ENCODE results near the gene PODN.

The PODN gene

DNA sequence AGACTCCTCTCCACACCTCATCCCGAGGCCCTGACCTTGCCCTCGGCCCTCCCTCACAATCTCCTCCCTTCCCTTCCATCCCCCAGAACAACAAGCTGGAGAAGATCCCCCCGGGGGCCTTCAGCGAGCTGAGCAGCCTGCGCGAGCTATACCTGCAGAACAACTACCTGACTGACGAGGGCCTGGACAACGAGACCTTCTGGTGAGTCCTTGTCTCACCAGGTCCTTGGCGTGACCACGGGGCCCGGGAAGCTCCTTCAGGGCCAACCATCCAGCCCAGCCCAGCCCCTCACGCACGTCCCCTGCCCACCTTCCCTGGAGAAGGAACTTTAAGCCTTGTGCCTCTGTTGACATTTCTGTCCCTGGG, 15.6 kb downstream of the PODN start:
- no peak overlapping the region for H3K9ac ChIP-seq (ENCODE audit: low read depth, low read length)
- H3K4me1 ChIP-seq (ENCODE audit: control insufficient read depth, insufficient read depth, low read length) = no peaks in the 10 kb centered on the region
- H3K9me3 ChIP-seq (ENCODE audit: control insufficient read depth, insufficient read depth, low read length) = no peaks in the 10 kb centered on the region
- H3K4me3 ChIP-seq (ENCODE audit: low read depth, low read length) = no peak overlapping the region
- no peaks in the 10 kb centered on the region for H3K36me3 ChIP-seq (ENCODE audit: control insufficient read depth, insufficient read depth, low read length)
- H3K27me3 ChIP-seq (ENCODE audit: control insufficient read depth, insufficient read depth, low read length) = no peaks in the 10 kb centered on the region

DNA sequence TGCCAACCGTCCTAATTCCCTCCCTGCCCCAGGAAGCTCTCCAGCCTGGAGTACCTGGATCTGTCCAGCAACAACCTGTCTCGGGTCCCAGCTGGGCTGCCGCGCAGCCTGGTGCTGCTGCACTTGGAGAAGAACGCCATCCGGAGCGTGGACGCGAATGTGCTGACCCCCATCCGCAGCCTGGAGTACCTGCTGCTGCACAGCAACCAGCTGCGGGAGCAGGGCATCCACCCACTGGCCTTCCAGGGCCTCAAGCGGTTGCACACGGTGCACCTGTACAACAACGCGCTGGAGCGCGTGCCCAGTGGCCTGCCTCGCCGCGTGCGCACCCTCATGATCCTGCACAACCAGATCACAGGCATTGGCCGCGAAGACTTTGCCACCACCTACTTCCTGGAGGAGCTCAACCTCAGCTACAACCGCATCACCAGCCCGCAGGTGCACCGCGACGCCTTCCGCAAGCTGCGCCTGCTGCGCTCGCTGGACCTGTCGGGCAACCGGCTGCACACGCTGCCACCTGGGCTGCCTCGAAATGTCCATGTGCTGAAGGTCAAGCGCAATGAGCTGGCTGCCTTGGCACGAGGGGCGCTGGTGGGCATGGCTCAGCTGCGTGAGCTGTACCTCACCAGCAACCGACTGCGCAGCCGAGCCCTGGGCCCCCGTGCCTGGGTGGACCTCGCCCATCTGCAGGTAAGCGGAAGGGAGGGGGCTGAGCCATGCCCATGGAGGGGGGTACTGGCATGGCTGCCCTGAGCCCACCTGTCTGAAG, 16.5 kb downstream of the PODN start:
- Histone ChIP-seq H3K27me3 (ENCODE audit: control insufficient read depth, insufficient read depth, low read length) (no peaks in the 10 kb centered on the region), H3K4me3 (ENCODE audit: low read depth, low read length) (no peak overlapping the region), H3K9ac (ENCODE audit: low read depth, low read length) (no peak overlapping the region)

GRCh38 chr1:53079251-53079650, 17.2 kb downstream of the PODN start:
- Histone ChIP-seq H3K4me1 (ENCODE audit: control insufficient read depth, insufficient read depth, low read length) (no peaks in the 10 kb centered on the region), H3K9ac (ENCODE audit: low read depth, low read length) (no peak overlapping the region), H3K27me3 (ENCODE audit: control insufficient read depth, insufficient read depth, low read length) (no peaks in the 10 kb centered on the region), H3K9me3 (ENCODE audit: control insufficient read depth, insufficient read depth, low read length) (no peaks in the 10 kb centered on the region), H3K4me3 (ENCODE audit: low read depth, low read length) (no peak overlapping the region), H3K36me3 (ENCODE audit: control insufficient read depth, insufficient read depth, low read length) (no peaks in the 10 kb centered on the region)

More for the DNA sequence above, 16.5 kb downstream of the PODN start:
- no peaks in the 10 kb centered on the region for H3K36me3 ChIP-seq (ENCODE audit: control insufficient read depth, insufficient read depth, low read length)
- H3K4me1 ChIP-seq (ENCODE audit: control insufficient read depth, insufficient read depth, low read length) = no peaks in the 10 kb centered on the region
- H3K9me3 ChIP-seq (ENCODE audit: control insufficient read depth, insufficient read depth, low read length) = no peaks in the 10 kb centered on the region

DNA sequence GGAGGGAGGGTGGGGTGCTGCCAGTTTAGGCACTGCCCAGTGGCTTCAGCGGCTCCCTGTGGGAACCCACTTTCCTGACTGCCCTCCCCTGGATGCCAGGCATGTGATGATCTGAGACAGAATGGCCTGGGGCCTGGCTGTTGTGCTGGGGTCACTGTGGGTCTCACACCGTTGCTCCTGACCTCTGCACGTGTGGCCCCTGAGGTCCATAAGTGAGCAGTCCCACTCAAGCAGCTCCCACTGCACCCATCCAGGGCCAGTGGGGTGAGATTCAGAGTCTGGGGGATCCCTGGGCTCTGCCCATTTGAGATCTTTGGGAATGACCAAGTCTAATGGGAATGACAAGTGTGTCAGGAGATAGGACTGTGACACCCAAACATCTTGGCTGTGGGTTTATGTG, 18.0 kb downstream of the PODN start:
- H3K4me3 ChIP-seq (ENCODE audit: low read depth, low read length) = no peak overlapping the region
- H3K4me1 ChIP-seq (ENCODE audit: control insufficient read depth, insufficient read depth, low read length) = no peaks in the 10 kb centered on the region
- no peaks in the 10 kb centered on the region for H3K27me3 ChIP-seq (ENCODE audit: control insufficient read depth, insufficient read depth, low read length)
- no peak overlapping the region for H3K9ac ChIP-seq (ENCODE audit: low read depth, low read length)
- H3K36me3 ChIP-seq (ENCODE audit: control insufficient read depth, insufficient read depth, low read length) = no peaks in the 10 kb centered on the region
- no peaks in the 10 kb centered on the region for H3K9me3 ChIP-seq (ENCODE audit: control insufficient read depth, insufficient read depth, low read length)

DNA sequence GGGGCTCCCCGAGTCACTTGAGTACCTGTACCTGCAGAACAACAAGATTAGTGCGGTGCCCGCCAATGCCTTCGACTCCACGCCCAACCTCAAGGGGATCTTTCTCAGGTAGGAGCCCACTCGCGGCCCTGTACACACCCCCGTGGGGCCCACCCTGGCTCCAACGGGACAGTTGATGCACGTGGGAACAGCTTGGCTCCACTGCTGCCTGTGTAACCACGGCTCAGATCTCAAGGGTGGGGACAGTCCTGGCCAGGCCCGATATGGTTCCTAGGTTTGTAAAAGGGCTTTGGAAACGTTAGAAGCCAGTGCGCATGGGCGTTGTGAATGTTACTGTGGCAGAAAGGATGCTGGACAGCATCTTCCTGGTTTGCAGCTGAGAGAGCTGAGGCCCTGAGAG, 18.8 kb downstream of the PODN start:
- Histone ChIP-seq H3K9me3 (ENCODE audit: control insufficient read depth, insufficient read depth, low read length) (no peaks in the 10 kb centered on the region), H3K9ac (ENCODE audit: low read depth, low read length) (no peak overlapping the region), H3K4me3 (ENCODE audit: low read depth, low read length) (no peak overlapping the region), H3K36me3 (ENCODE audit: control insufficient read depth, insufficient read depth, low read length) (no peaks in the 10 kb centered on the region), H3K27me3 (ENCODE audit: control insufficient read depth, insufficient read depth, low read length) (no peaks in the 10 kb centered on the region), H3K4me1 (ENCODE audit: control insufficient read depth, insufficient read depth, low read length) (no peaks in the 10 kb centered on the region)

DNA sequence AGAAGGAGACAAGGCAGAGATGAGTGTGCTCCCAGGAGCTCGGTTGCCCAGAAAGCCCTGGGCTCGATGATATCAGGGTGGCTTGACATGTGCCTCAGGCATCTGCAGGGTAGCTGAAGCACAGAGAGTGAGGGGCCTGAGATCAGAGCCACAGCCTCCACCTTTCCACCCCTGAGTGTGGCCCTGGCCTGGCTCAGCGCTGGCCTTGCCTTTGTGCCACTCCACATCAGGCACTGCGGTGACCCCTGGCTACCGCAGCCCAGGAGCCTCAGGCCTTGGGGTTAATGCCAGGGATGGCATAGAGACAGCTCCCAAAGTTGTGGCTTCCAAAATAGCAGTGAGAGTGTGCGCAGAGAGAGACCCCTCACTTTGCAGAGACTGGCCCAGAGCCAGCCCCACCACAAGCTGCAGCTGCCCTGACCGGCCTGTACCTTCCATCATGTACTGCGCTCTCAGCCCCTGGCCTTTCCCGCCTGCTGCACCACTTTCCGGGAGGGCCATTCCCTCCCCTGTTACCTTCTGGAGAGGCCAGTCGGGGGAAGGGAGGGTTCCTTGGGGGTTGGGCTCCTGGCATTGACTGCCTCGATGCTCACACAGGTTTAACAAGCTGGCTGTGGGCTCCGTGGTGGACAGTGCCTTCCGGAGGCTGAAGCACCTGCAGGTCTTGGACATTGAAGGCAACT, 19.5 kb downstream of the PODN start:
- no peak overlapping the region for H3K9ac ChIP-seq (ENCODE audit: low read depth, low read length)

GRCh38 chr1:53082826-53083455, 20.9 kb downstream of the PODN start:
- H3K27me3 ChIP-seq (ENCODE audit: control insufficient read depth, insufficient read depth, low read length) = no peaks in the 10 kb centered on the region
- H3K9ac ChIP-seq (ENCODE audit: low read depth, low read length) = no peak overlapping the region
- no peaks in the 10 kb centered on the region for H3K9me3 ChIP-seq (ENCODE audit: control insufficient read depth, insufficient read depth, low read length)
- H3K36me3 ChIP-seq (ENCODE audit: control insufficient read depth, insufficient read depth, low read length) = no peaks in the 10 kb centered on the region
- no peak overlapping the region for H3K4me3 ChIP-seq (ENCODE audit: low read depth, low read length)
- no peaks in the 10 kb centered on the region for H3K4me1 ChIP-seq (ENCODE audit: control insufficient read depth, insufficient read depth, low read length)

More for the DNA sequence above, 19.5 kb downstream of the PODN start:
- Histone ChIP-seq H3K9me3 (ENCODE audit: control insufficient read depth, insufficient read depth, low read length) (no peaks in the 10 kb centered on the region), H3K36me3 (ENCODE audit: control insufficient read depth, insufficient read depth, low read length) (no peaks in the 10 kb centered on the region), H3K4me3 (ENCODE audit: low read depth, low read length) (no peak overlapping the region), H3K4me1 (ENCODE audit: control insufficient read depth, insufficient read depth, low read length) (no peaks in the 10 kb centered on the region), H3K27me3 (ENCODE audit: control insufficient read depth, insufficient read depth, low read length) (no peaks in the 10 kb centered on the region)

DNA sequence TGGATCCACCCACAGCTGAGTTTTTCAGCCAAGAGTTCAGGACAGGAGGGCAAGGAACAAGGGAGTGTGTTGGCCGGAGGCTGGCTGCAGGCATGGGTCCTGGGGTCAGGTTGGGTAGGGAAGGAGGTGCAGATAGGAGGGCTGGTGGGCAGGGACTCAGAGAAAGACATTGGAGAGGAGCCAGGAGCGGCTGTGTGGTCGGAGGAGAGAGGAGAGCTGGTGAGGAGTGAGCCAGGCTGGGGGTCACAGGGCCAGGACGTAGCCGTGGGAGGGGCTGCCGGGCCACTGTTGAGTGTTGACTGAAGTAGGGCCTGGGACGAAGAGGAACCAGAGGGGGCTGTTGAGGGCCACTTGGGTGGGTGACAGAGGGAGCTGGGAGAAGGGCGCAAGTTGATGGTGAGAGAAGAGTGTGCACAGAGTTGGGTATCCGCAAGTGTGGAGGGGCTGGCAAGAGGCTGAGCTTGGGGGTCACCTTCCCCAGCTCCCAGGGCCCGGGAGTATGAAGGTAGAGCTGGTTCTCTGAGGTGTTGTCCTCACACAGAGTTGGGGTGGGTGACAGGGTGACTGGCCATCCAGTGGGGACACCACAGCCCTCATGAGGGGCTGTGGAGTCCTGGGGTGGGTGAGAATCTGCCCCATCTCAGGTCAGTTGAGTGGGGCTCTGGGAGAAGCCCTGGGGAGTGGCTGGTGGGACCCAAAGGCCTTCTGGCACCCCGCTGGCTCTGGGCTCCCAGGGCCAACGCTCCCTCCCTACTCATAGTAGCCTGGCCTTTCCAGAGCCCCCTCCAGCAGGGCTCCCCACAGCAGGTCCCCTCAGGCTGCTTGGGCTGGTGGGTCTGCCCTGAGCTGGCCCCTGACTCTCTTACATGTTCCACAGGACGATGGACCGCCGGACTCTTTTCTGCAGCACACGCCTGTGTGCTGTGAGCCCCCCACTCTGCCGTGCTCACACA, 21.9 kb downstream of the PODN start:
- H3K9ac ChIP-seq (ENCODE audit: low read depth, low read length) = no peak overlapping the region
- H3K4me3 ChIP-seq (ENCODE audit: low read depth, low read length) = no peak overlapping the region
- H3K4me1 ChIP-seq (ENCODE audit: control insufficient read depth, insufficient read depth, low read length) = no peaks in the 10 kb centered on the region
- no peaks in the 10 kb centered on the region for H3K27me3 ChIP-seq (ENCODE audit: control insufficient read depth, insufficient read depth, low read length)
- no peaks in the 10 kb centered on the region for H3K9me3 ChIP-seq (ENCODE audit: control insufficient read depth, insufficient read depth, low read length)
- no peaks in the 10 kb centered on the region for H3K36me3 ChIP-seq (ENCODE audit: control insufficient read depth, insufficient read depth, low read length)

DNA sequence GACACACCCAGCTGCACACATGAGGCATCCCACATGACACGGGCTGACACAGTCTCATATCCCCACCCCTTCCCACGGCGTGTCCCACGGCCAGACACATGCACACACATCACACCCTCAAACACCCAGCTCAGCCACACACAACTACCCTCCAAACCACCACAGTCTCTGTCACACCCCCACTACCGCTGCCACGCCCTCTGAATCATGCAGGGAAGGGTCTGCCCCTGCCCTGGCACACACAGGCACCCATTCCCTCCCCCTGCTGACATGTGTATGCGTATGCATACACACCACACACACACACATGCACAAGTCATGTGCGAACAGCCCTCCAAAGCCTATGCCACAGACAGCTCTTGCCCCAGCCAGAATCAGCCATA, 22.6 kb downstream of the PODN start:
- Histone ChIP-seq H3K36me3 (ENCODE audit: control insufficient read depth, insufficient read depth, low read length) (no peaks in the 10 kb centered on the region), H3K4me1 (ENCODE audit: control insufficient read depth, insufficient read depth, low read length) (no peaks in the 10 kb centered on the region), H3K9me3 (ENCODE audit: control insufficient read depth, insufficient read depth, low read length) (no peaks in the 10 kb centered on the region), H3K27me3 (ENCODE audit: control insufficient read depth, insufficient read depth, low read length) (no peaks in the 10 kb centered on the region), H3K9ac (ENCODE audit: low read depth, low read length) (no peak overlapping the region), H3K4me3 (ENCODE audit: low read depth, low read length) (no peak overlapping the region)

- Histone ChIP-seq H3K36me3 (ENCODE audit: control insufficient read depth, insufficient read depth, low read length) (no peaks in the 10 kb centered on the region), H3K4me1 (ENCODE audit: control insufficient read depth, insufficient read depth, low read length) (no peaks in the 10 kb centered on the region), H3K4me3 (ENCODE audit: low read depth, low read length) (no peak overlapping the region), H3K9ac (ENCODE audit: low read depth, low read length) (no peak overlapping the region), H3K27me3 (ENCODE audit: control insufficient read depth, insufficient read depth, low read length) (no peaks in the 10 kb centered on the region), H3K9me3 (ENCODE audit: control insufficient read depth, insufficient read depth, low read length) (no peaks in the 10 kb centered on the region)
Measured at GRCh38 chr1:53085405-53085804, 23.4 kb downstream of the PODN start.

DNA sequence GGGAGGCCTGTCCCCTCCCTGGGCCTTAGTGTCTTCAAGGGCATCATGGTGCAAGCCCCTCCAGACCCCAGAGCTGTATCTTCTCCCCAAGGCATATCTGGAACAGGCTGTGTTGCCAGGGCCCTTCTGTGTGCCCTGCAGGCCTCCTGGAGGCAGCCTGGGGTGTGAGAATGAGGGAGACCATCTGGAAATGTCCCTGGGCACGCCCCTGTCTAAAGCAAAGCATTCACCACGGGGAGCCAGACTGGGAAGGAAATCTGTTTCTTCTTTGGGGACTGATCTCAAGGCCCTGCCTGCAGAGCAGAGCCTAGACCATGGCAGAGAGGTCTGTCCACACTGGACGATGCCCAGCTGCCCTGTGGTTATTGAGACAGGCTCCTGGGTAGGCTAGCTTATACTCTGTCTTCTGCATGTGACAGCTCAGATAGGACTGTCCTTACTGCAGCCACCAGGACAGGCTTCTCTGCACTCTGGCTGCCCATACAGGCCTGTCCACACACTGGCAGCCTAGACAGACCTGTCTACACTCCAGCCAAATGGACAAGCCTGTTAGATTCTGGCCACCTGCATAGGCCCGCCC, 24.6 kb downstream of the PODN start:
- H3K9ac ChIP-seq (ENCODE audit: low read depth, low read length) = no peak overlapping the region
- H3K9me3 ChIP-seq (ENCODE audit: control insufficient read depth, insufficient read depth, low read length) = no peaks in the 10 kb centered on the region
- H3K4me3 ChIP-seq (ENCODE audit: low read depth, low read length) = no peak overlapping the region
- H3K36me3 ChIP-seq (ENCODE audit: control insufficient read depth, insufficient read depth, low read length) = no peaks in the 10 kb centered on the region
- H3K4me1 ChIP-seq (ENCODE audit: control insufficient read depth, insufficient read depth, low read length) = no peaks in the 10 kb centered on the region
- H3K27me3 ChIP-seq (ENCODE audit: control insufficient read depth, insufficient read depth, low read length) = no peaks in the 10 kb centered on the region

Data from iPS-15b (cell line).